ENCODE measurements around the gene GPR161.
A peak's percentile ranks its signal among the peaks of the same experiment; 100 is the strongest.
"Not testable (repeated sequence)": the region's sequence is repeated elsewhere in the genome, so short reads cannot be mapped to it uniquely, and the experiment has no call there.

GPR161 gene

DNA sequence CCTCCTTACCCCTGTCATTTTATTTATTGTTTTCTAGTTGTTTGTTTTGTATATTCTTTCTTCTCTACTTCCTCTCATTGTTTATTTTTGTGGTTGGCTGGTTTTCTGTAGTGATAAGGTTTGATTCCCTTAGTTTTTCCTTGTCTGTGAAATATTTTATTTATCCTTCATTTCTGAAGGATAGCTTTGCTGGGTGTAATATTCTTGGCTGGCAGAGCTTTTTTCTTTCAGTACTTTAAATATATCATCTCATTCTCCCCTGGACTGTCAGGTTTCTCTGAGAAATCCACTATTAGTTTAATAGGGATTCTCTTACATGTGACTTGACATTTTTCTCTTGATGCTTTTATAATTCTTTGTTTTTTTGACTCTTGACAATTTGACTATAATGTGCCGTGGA is 23.2 kb upstream of the GPR161 start:
- no peak overlapping the region for H3K4me3 ChIP-seq
- DNase-seq (ENCODE audit: low spot score): no peak
- no peak overlapping the region for H3K27ac ChIP-seq
- TF ChIP-seq, protein P1, sequence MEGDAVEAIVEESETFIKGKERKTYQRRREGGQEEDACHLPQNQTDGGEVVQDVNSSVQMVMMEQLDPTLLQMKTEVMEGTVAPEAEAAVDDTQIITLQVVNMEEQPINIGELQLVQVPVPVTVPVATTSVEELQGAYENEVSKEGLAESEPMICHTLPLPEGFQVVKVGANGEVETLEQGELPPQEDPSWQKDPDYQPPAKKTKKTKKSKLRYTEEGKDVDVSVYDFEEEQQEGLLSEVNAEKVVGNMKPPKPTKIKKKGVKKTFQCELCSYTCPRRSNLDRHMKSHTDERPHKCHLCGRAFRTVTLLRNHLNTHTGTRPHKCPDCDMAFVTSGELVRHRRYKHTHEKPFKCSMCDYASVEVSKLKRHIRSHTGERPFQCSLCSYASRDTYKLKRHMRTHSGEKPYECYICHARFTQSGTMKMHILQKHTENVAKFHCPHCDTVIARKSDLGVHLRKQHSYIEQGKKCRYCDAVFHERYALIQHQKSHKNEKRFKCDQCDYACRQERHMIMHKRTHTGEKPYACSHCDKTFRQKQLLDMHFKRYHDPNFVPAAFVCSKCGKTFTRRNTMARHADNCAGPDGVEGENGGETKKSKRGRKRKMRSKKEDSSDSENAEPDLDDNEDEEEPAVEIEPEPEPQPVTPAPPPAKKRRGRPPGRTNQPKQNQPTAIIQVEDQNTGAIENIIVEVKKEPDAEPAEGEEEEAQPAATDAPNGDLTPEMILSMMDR (IDR thresholded peaks at IDR 0.05): no peak

DNA sequence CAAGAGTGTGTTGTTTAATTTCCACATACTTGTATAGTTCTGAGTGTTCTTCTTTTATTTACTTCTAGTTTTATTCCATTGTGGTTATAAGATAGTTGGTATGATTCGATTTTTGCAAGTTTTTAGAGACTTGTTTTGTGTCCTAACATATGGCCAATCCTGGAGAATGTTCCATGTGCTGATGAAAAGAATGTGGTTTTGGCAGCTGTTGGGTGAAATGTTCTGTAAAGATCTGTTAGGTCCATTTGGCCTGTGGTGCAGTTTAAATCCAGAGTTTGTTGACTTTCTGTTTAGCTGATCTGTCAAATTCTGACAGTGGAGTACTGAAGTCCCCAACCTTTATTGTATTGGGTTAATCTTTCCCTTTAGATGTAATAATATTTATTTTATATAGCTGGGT is 22.5 kb upstream of the GPR161 start:
- Histone ChIP-seq H3K27ac (no peak overlapping the region), H3K4me3 (no peak overlapping the region)
- TF ChIP-seq, protein P1 (IDR thresholded peaks at IDR 0.05): no peak
- no peak for DNase-seq (ENCODE audit: low spot score)

DNA sequence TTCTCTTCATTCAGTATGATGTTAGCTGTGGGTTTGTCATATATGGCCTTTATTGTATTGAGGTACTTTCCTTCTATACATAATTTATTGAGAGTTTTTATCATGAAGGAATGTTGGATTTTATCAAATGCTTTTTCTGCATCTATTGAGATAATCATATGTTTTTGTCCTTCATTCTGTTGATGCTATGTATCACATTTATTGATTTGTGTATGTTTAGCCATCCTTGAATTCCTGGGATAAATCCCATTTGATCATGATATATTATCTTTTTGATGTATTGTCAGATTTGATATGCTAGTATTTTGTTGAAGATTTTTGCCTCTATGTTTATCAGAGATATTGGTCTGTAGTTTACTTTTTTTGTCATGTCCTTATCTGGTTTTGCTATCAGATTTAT is 20.9 kb upstream of the GPR161 start:
- TF ChIP-seq, protein P1 (IDR thresholded peaks at IDR 0.05): no peak
- no peak overlapping the region for H3K4me3 ChIP-seq
- H3K27ac ChIP-seq: no peak overlapping the region
- no peak for DNase-seq (ENCODE audit: low spot score)

DNA sequence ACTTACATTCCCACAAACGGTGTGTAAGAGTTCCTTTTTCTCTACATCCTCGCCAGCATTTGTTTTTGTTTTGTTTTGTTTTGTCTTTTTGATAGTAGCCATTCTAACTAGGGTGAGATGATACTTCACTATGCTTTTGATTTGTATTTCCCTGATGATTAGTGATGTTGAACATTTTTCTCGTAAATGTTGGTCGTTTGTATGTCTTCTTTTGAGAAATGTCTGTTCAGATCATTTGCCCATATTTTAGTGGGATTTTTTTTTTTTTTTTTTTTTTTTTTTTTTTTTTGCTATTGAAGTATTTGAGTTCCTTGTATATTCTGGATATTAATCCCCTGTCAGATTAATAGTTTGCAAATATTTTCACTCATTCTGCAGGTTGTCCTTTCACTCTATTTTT is 19.2 kb upstream of the GPR161 start:
- TF ChIP-seq, protein P1 (IDR thresholded peaks at IDR 0.05): no peak
- H3K27ac ChIP-seq: no peak overlapping the region
- no peak for DNase-seq (ENCODE audit: low spot score)
- no peak overlapping the region for H3K4me3 ChIP-seq

DNA sequence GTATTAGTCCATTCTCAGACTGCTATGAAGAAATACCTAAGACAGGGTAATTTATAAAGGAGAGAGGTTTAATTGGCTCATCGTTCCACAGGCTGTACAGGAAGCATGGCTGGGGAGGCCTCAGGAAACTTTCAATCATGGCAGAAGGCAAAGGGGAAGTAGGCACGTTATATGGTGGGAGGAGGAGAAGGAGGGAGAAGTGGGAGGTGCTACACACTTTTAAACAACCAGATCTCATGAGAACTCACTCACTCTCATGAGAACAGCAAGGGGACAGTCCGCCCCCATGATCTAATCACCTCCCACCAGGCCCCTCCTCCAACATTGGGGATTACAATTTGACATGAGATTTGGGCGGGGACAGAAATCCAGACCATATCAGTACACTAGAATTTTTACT is 18.0 kb upstream of the GPR161 start:
- not testable (repeated sequence) for H3K27ac ChIP-seq; H3K4me3 ChIP-seq; DNase-seq (ENCODE audit: low spot score)

DNA sequence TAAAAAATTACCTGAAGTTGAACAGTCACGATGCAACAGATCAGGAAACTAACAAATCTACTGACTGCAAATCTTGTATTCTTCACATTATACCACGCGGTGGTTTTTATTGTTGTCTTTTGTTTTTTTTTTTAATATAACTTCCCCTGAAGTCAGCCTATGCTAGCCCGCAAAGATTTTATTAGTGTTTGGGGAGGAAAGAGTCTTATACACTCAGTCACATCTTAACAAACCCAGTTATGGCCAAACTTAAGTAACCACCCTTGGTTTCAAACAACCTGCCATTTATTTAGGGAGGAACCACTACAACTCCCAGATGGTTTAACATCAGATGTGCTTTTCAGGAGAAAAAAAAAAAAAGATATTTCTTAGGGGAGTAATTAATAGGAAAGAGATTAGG is 15.2 kb upstream of the GPR161 start:
- Histone ChIP-seq H3K4me3 (no peak overlapping the region), H3K27ac (no peak overlapping the region)
- DNase-seq (ENCODE audit: low spot score): no peak
- TF ChIP-seq, protein P1 (IDR thresholded peaks at IDR 0.05): no peak

DNA sequence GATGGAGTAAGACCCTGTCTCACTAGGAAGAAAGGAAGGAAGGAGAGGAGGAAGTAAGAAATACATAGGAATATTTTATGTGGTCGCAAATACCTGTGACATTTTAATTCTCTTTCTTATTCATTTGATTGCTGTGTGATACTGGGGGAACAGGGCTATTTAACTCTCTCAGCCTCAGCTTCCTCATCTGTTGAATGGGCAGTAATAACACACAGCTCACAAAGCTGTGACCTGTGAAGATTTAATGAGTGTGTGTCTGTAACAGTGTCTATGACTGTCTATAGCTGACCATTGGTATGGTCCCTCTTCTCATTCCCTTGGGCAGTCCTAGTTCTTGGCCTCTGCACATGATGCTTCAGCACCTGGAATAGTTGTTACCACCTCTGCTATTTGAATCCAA is 13.6 kb upstream of the GPR161 start:
- TF ChIP-seq, protein P1 (IDR thresholded peaks at IDR 0.05): no peak
- Histone ChIP-seq H3K4me3 (no peak overlapping the region), H3K27ac (no peak overlapping the region)
- no peak for DNase-seq (ENCODE audit: low spot score)

DNA sequence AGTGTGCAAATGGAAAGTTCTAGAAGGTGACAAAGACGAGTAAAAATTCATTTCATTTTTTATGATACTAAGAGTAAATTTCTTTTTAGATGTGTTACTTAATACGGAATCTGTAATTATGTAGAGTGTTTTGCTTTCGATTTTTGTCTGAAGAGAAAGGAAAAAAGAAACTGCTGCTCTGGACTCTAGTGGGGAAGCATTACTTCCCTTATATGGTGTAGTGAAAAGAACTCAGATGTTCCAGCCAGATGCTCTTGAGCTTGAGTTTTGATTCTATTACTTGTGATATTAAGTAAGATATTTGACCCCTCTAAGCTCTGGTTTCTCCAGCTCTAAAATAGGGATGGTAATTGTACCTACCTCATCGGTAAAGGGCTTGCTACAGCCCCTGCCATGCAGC is 12.2 kb upstream of the GPR161 start:
- no peak for DNase-seq (ENCODE audit: low spot score)
- TF ChIP-seq, protein P1 (IDR thresholded peaks at IDR 0.05): no peak
- Histone ChIP-seq H3K4me3 (no peak overlapping the region), H3K27ac (peak overlapping the region; percentile 50 to 55)
